HTERT RPE-1 (cell line): ENCODE measurements around the gene GPR153.

ENCODE experiments used
- in situ Hi-C: fragments of 300-500 bp; cut with MboI; formaldehyde crosslinking; loops from 4 replicates; pipeline ENCODE4 v1.14.3; 2020; ENCODE audit warnings: low sequenced_read_pairs

Gene GPR153

DNA sequence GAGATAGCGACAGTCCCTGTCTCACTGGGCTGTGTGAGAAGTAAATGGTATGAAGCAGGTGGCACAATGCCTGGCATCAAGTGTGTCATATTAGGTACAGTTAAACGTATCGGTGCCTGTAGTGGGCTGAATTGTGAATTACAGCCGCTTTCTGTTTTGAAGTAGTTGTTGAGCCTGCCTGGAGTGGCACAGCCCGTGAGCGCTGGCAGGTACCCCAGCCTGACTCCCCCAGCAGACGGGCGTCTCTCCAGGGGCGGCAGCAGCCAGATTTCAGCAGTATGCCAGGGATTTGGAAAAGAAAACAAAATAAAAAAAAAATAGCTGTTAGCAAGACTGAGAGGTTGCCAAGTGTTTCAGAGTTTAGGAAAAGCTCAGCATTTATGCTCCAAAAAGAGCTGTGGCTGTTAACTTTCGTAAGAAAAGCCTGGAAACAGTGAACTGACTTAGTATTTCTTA is 26.6 kb upstream of the GPR153 start:
- in situ Hi-C loops: no loop called here

DNA sequence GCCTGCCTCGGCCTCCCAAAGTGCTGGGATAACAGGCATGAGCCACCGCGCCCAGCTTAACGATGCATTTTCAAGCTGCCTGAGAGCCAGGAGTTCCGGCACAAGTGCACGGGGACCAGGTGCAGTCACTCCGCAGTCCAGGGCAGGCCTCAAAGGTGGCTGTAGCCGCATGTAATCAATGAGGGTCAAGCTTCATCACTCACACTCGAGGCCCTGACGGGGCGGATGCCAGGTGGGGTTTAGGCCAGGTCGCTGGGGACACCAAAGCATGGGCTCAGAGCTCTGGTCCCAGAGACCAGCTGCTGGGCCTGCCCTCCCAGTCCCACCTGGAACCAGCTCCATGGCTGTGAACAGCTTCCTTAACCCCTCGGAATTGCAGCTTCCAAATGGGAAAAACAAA is 26.1 kb upstream of the GPR153 start:
- in situ Hi-C loops: no loop called here

DNA sequence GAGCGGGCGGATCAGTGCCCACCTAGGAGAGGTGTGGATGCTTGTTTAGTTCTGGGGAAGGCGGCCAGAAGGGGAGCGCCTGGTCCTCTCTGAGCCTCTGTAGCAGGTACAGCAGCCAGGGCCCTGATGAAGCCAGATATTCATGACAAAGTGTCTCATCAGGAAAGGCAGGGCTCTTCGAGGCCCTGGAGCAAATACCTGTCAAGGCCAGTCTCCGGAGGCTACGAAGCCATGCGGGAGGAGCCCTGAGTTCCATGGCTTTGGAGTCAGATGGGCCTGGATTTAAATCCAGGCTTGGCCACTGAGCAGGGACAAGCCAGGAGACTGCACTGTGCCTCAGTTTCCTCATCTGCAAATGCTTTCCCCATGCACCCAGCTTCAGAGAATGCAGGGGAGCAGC is 25.4 kb upstream of the GPR153 start:
- in situ Hi-C loops: no loop called here

DNA sequence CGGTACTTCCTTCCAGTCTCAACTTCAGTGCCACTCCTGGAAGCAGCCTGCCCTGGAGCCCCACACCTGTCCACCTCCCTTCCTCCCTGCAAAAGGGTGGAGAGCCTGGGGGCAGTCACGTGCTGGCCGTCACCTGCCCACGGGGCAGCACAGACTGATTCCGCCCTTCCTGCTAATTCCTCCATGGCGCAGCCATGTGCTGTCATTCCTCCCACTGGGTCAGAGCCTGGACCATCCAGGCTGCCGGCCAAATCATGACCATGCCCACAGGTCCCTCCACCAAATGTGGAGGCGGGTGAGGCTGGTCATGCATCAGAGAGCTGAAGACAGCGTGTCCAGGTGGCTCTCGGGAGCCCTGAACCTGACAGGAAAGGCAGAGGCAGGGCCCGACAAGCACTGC is 24.4 kb upstream of the GPR153 start:
- in situ Hi-C loops: no loop called here

DNA sequence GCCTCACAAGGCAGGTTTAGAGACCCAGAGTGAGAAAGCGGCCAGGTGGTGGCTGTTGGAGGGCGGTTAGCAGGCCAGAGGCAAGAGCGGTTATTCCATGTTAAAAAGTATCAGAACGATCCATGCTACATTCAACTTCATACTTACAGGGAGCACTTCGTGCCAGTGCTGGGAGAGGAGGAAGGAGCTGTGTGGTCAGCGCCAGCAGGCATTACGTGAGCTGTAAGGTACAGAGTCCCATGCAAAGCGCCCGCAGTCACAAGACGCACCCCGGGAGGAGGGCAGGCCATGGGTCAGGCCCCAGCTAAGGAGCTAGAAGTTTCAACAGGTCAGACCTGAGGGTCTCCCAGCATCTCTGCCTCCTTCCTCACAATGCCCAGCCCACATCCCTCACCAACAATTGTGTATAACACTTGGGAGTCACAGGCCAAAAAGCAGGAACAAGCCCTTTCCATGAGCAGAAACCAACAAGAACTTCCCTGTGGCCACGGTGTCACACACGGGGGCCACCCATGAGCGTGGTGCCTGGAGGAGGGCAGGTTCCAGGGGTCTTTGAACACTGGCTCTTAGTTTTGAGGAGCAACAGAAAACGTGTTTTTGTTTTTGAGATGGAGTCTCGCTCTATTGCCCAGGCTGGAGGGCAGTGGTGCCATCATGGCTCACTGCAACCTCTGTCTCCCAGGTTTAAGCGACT is 21.8 kb upstream of the GPR153 start:
- in situ Hi-C loops: no loop called here

DNA sequence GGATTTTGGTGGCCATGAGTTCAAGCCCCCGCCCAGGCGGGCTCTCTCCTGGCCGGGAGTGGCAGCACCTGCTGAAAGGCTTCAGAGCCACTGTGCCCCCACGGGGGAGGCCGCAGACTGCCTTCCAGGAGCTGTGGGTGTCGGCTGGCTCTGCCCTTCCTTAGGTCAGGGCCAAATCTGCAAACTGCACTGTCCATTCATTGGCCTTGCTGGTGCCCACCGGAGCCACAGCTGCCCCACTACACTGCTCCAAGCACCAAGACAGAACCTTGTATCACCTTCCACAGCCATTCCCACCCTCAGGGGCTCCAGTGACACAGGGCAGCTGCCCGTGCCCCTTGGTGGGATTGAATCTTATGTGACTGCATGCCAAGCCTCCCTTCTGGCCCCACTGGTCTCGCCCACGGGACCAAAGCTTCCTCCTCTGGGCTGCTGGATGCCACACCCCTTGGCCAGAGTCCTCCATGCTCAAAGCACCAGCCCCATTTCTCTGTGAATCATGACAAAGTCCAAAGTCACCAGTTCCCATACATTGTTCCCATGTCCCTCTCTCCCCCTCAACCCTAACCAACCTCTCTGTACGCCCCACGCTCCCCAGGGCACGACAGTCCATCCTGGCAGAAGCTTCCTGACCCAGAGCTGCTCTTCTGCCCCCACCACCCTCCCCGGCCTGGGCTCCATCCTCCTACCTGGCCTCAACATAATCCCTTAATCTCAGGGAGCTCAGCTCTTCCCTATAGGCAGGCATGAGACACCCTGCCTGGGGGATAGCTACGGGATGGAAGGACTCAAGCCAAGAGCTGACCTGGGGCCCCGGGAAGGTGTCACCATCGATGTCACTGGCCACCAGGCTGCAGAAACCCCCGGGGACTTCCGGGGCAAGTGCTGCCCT is 20.9 kb upstream of the GPR153 start:
- in situ Hi-C loops: no loop called here

DNA sequence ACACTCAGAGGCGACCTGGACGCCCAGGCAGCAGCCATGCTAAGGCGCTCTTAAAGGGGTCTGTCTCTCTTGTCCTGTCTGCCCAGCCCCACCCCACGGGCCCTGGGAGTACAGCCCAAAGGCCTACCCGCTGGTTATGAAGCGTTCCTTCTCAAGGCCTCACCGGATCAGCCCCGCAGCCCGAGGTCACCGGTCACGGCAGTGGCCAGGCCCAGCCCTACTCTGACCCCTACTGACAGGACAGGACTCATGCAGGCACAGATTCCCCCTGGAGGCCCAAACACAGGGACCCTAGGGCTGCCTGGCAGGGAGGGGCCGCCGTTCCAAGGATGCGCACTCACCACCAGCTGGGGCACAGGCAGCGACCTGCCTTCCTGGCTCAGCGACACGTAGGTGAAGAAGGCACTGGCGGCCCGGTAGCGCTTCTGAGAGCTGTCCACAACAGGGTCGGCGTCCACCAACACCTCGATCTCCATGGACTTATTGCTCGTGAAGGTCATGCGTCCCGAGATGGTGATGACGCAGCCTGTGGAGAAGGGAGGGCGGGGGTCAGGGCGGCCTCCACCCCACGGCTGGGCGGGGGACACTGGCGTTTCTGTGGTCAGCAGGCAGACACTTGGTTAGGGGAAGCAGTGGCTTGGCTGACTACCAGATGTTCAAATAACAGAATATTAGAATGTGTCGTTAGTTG is 20.0 kb upstream of the GPR153 start:
- in situ Hi-C loops: no loop called here

DNA sequence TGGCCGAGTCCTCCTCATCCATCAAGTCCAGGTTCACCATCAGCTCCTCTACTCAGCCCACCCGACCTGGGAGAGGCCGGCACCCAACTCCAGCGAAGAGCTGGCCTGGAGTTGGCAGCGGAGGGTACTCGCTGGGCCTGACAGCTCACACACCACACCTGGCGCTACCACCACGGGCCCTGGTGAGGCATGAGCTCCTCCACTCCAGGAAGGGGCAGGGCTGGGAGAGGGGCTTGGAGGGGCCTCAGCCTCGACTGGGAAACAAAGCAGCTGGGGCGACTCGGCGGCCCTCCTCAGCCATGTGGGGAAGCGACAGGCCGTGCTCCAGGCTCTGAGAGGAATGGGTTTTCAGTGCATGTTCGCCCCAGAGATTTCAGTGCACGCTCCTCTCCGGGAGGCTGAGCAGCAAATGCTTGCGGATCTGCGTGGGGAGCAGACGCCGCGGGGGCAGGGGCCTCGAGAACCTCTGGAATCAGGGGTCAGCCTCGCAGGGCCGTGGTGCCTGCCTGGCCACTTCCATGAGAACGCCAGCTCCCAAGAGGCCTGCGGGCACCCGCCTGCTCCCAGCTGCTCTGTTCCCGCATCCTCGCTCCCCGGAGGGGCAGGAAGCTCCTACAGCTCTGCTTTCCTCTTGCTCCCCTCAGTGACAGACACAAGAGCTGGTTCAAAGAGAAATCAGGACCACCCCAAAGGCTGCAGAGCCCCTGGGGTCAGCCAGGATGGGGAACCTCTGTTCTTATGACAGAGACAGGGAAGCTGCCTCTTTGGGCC is 18.9 kb upstream of the GPR153 start:
- in situ Hi-C loops: no loop called here

DNA sequence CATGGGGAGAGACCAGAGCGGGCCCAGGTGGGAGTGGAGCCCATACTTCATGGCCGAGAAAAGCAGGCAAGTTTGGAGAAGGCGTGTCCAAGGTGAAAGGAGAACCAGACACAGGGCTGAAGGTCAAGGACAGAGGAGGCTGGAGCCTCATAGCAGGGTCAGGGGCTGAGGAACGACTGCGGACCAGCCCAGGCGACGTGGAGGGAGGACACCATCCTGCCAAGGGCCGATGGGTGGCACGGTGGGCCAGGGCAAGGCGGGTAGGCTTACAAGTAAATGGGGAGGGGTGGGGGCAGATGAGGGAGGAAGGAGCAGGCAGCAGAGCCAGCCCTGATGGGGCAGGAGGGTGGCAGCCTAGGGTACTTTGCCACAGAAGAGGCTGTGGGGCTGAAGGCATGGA is 18.2 kb upstream of the GPR153 start:
- in situ Hi-C loops: no loop called here

DNA sequence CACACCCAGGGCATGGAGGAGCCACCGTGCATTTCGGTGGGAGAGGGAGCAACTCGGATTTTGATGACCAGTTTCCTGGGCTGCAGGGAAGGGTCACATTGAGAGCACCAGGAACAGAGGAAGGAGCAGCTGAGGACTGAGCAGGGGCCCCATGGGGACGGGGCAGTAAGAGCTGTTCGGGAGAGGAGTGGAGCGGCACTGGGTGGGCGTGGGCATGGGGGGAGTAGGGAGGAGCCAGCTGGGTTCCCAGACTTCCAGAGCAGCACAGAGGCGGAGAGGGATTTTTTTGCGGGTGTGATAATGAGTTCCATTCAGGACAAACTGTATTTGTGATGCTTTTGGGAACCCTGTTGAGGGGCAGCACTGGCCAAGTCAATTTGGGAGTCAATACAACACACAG is 17.4 kb upstream of the GPR153 start:
- in situ Hi-C loops: no loop called here

DNA sequence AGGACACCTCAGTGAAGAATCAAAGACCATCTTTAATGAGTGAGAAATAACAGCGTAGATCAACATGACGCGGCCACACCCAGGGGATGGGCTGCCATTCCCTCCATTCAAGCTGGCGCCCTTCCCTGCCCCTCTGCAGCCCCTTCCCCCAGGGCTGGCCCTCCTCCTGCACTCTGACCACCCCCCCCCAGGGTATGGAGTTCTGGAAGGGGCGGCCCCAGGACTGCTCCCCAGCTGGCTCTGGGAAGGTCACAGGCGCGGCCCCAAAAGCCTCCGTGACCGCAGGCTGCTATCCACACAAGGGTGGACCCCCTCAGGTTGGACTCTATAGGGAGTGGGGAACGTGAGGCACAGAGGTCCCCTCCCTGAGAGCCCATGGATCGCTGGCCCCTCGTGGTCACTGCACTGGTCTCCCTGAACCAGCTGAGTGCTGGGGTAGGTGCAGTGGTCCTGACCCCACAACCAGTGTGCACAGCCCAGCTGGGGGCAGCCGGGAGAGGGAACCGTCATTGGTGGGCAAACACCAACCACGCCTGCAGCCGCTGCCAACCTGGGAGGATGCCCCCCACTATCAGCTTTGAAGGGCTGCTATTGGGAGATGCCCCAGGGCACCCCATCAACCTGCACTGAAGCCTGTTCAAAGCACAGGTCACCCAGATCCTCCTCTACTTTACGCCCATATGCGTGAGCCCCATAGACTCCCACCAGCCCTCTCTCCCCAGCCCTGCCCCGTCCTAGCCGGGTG is 16.1 kb upstream of the GPR153 start:
- in situ Hi-C loops: no loop called here

DNA sequence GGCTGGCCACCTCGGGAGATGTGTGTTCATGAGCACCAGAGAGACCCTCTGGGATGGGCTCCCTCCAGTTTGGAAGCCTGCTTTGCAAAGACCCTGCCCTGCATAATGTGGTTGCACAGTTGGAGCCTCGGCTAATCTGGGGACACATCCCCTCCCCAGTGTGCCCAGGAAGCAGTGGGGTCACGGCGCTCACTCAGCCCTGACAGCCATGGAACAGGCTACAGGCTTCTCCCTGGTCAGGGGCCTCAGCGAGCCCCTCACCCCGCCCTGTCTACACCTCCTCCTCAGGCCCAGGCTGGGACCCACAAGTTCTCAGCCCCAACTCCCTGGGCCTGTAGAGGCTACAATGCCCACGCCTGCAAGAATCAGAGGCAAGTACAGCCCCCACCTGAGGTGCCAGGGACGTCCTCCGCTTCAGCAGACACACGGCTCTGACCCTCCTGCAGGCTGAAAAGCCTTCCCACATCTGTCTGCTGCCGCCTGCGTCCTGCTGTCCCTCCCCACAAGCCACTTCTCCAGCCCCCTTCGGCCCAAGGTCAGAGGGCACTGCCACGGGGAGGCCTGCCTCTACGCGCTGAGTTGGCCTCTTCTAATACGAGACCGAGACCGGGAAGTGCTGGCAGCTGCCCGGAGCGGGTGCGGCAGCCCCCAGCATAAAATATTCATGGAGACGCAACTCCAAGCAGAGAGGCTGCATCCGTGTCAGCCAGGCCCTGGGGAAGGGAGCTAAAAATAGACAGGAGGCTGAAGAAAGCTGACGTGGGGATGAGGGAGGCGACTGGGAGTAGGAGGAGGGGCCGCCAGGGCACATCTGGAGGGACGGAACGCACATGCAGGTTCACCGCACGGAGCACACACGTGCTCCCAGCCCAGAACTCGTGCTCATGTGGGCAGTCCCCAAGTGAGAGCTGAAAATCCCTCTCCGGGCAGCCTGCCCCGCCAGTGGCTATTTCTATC is 15.2 kb upstream of the GPR153 start:
- in situ Hi-C loops: no loop called here

DNA sequence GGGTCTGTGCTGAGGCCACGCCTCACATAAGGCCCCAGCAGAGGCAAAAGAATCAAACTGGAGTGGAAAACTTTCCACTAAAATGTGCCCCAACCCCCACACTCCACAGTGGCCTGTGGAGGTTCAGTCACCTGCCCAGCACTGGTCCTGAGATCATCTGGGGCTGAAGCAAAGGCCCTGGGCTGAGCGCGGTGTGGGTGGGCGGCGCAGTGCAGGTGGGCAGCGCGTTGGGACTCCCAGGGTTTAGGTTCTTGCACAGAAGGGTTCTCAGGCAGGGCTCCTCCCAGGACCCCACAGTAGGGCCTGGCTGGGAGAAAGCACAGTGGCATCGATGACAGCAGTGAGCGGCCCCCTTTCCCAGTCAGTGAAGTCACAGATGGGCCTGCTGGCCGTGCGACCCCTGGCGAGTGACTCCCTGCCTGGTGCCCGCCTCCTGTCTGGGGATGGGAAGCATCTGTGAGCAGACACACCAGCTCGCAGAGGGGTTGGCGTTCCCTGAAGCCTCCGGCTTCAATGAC is 13.8 kb upstream of the GPR153 start:
- in situ Hi-C loops: no loop called here

DNA sequence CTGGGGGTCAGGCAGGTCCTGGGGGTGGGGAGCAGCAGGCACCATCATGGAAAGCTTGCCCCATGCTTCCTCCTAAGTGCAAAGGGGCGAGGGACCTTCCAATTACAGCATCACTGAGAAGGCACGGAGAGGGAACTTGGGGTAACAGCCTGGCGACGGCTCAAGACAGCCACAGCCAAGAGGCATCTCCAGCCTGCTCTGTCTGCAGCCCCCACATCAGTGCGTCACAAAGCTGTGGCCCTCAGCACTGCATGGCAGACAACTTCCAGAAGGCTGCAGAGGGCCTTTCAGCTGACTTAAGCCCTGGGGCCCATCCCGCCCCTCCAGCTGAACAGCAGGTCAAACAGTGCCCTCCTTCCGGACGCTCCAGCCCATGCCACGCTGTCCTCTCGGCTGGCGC is 13.2 kb upstream of the GPR153 start:
- in situ Hi-C loops: no loop called here

DNA sequence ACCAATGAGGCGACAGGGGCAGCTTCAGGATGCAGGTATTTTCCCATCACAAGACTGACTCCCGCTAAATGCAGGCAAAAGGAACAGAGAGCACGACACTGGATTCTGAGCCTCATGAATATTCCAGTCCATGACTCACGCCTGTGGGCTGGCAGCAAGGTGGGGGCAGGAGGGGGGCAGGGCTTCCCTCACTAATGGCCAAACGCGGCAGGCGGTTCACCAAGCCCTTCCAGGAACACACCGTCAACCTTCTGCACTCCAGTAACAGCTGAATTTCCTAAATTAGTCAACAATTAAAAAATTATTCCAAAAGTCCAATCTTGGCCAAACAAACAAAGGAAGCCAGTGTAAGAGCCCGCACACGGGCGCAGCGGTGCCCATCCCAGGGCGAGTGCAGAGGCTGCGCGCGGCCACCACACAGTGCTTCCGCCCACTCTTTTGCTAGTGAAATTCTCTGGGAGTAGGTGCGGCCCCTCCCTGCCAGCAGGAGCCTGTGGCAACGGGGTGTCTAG is 12.5 kb upstream of the GPR153 start:
- in situ Hi-C loops: no loop called here

DNA sequence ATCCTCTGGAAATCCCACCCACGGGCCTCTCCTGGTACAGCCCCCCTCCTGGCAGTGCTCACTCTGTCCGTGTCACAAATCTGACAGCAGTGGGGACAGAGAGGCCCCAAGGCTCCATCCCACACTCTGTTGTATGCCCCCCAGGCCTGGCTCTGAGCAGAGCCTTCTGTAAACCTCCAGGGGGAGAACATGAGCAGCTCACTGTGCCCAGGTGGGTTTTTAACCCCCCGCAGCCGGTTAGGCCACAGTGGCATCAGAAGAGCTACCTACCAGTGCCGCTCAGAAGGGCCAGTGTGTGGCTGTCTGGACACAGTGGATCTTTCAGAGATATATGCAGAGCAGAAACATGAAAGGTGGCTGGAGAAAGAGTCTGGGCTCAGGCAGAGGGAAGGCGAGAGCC is 12.0 kb upstream of the GPR153 start:
- in situ Hi-C loops: no loop called here

DNA sequence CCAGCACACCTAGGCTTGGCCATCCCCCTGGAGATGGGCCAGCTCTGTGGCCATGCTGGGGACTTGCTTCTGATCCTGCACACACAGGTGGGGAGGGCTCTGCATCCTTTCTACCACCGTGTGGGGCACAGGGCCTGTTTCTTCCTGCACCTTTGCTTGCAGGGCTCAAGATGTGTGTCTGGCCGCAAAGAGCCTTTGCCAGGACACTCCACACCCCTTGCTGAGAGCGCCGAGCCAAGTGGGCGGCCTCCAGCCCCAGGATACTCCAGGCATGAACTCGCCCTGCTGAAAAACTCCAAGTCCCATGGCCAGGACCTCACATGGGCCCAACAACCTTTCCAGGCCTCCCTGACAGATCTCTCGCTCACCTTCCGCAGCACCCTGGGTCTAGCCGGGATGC is 11.6 kb upstream of the GPR153 start:
- in situ Hi-C loops: no loop called here

DNA sequence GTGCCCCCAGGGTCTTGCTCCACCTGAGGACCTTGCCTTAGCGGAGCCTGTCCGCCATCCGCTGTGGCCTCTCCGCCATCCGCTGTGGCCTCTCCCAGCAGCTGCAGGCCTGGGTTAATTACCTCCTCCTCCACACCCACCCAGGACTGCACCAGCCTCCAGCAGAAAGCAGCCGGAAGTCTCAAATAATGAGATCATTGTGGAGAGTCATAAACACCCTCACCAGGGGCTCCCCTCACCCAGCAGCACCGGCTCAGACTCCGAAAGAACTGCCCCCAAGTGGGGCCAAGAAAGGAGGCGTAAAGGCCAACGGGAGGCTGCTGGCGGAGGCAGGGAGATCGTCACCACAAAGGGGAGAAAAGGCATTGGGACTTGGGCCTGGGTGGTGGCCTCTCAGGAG is 10.7 kb upstream of the GPR153 start:
- in situ Hi-C loops: no loop called here

DNA sequence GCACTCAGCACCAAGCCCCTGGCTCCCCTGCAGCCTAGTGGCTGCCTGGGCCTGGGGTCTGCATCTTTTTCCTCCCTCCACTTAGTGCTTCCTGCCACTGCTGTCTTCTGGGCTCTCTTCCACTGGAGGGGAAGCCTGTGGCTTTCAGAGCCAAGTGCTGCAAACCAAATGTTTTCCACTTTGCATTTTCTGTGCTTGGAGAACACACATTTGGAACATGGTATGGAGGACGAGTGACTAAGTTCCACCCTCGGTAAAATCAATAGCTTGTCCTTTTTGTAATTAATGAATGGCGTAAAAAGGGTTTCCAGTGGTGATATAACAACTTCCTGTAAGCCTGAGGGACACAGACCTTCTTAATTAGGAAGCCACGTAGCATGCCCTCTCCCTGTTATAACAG is 10.1 kb upstream of the GPR153 start:
- in situ Hi-C loops: no loop called here
